Activated CD4-positive, alpha-beta T cell treated with anti-CD3 and anti-CD28 coated beads, Interleukin-2, amount 10 ng/mL, durations not matched to agents 7 days and 5 days (primary cell): ENCODE data around the gene RAD9B. TPM values are rescaled to one million over a fixed set of nuclear protein-coding genes. Genes with fewer than 3 reads are reported as not detected.
"Not testable (repeated sequence)": the region's sequence is repeated elsewhere in the genome, so short reads cannot be mapped to it uniquely, and the experiment has no call there.

Experiments
- CTCF ChIA-PET: fragments of 350-600 bp; sonication (Branson Sonifier 250); formaldehyde crosslinking; loops from one replicate; lab custom pipeline; 2021; ENCODE audit warnings: antibody characterized with exemption; lab: Charles Lee
- POLR2A ChIA-PET: fragments of 350-600 bp; sonication (Branson Sonifier 250); formaldehyde crosslinking; loops from one replicate; lab custom pipeline; 2021; ENCODE audit warnings: antibody characterized with exemption; lab: Charles Lee
- DNase-seq: peaks from one replicate; pipeline ENCODE4 v3.0.0-alpha.2; 2020
- H3K27ac Mint-ChIP-seq: one replicate; pipeline ENCODE4 v1.8.0; 2021; ENCODE audit warnings: mild to moderate bottlenecking, moderate library complexity, mixed read lengths
- H3K27me3 Mint-ChIP-seq: one replicate; pipeline ENCODE4 v1.8.0; 2021; ENCODE audit warnings: mixed read lengths
- H3K36me3 Mint-ChIP-seq: one replicate; pipeline ENCODE4 v1.8.0; 2021; ENCODE audit warnings: low read depth, mixed read lengths
- H3K4me1 Mint-ChIP-seq: one replicate; pipeline ENCODE4 v1.8.0; 2021; ENCODE audit warnings: mixed read lengths
- H3K4me3 Mint-ChIP-seq: one replicate; pipeline ENCODE4 v1.8.0; 2021; ENCODE audit warnings: mild to moderate bottlenecking, moderate library complexity, mixed read lengths
- H3K9me3 Mint-ChIP-seq: one replicate; pipeline ENCODE4 v1.8.0; 2021; ENCODE audit warnings: mixed read lengths
- total RNA-seq, 2 experiments: library from RNA; stranded (reverse); gene quantifications; one replicate each; pipeline ENCODE4 v1.2.3, GENCODE V29; 2021

The RAD9B gene
- total RNA-seq: under 1 TPM; 0.87 to 0.99 TPM

DNA sequence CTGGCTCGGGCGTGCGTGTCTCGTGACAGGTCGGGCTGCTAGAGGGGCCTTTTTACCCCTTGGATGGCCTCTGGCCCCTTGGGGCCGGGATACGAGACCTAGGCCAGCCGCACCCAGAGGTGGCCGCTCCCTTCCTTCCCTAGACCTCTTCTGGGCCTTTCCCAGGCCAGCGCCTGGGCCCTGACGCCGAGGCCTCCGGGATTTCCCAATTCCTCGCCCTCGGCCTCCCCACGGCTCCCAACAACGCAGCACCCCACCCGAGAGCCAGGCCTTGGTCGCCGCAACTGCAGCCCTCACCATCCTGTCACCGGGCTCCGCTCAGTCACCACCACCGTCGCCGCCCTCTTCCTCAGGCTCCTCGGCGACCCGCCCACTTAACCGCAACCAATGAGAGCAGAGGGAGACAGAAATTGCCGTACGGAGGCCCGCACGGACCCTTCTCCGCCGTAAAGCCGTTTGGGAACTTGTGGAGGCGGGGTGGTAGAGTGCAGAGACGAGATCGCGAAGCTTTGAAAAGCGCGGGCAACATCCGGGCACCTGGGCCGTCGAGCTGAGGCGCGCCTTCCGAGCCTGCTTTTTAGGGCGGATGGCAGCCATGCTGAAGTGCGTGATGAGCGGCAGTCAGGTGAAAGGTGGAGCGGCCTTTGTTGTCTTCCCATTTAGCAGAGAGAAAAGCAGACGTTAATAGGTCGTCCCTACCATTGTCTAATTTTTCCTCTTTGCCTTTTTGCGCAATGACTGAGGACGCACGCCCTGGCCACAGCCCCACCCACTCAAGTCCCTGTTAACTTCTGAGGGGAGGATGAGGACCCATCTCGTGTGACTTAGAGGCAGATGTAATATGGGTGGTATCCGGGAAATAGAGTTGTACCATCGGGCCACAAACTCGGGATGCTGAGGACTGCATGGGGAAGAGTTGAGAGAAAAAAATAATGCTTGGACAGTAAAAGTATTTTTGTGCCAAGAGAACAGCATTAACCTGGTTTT is at the start of gene RAD9B, which contains the start of gene VPS29:
TSS of gene RAD9B (plus strand) at position 580 of the 987 bp plus-strand sequence. CDS start at position 587, 7 bp downstream.
TSS of gene VPS29 (minus strand) at position 360 of the 987 bp plus-strand sequence. CDS start at position 300, 60 bp downstream.
- H3K9me3 Mint-ChIP-seq: peaks cover 4% of the 10 kb centered on the region
- H3K4me1 Mint-ChIP-seq: peaks cover 41% of the 10 kb centered on the region
- H3K27ac Mint-ChIP-seq: peak within 1 kb of the TSS; percentile 96
- peak within 1 kb of the TSS; percentile 94 for H3K4me3 Mint-ChIP-seq
- DNase-seq: peak; percentile 100
- H3K36me3 Mint-ChIP-seq: peaks cover 35% of the 10 kb centered on the region
- ChIA-PET POLR2A (interaction anchor here (0.6 to 1.7 kb wide), 2 partner anchors 52 to 112 kb away, joined by 3 to 7 read pairs; partner anchors contain the start of genes ARPC3 and TCTN1), CTCF (interaction anchor here (0.5 to 2.7 kb wide), 11 partner anchors 8 to 104 kb away, joined by 3 to 12 read pairs (median 4); partner anchors contain the start of genes ARPC3, FAM216A and GPN3)
- no peaks in the 10 kb centered on the region for H3K27me3 Mint-ChIP-seq

DNA sequence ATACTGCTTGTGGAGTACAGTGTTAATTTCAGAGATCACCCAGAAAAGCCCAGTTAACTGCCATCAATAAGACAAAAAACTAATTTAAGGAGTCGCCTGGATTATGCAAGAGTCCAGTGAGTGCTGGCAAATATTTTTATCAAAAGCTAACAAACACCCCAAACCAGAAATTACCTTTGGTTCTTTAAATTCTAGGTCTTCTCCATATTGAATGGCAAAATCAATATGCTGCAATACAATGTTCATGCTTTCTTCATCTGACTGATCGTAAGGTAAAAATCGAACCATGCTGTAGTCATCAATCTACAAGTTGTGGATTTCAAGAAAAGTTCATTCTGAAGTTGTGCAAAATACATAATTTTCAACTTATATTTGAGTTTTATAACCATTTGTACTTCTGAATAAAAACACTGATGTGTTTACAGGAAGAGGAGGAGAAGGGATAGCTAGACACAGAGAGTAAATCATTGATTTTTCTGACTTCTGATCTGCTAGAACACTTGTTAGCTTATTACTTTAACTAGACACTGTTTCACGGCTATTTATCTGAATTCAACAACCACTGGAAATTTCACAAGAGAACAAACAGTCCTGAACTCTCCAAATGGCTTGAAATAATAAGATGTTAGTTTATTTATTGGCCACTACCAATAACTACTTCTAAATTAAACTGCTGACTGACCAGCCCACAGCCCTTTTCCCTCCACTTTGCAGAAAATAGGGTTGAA is 48.4 kb upstream of the RAD9B start:
- H3K4me3 Mint-ChIP-seq: no peak overlapping the region
- ChIA-PET POLR2A (no interaction called here), CTCF (interaction anchor here (0.7 to 2.7 kb wide), 6 partner anchors 10 to 148 kb away, joined by 3 to 10 read pairs (median 5); partner anchors contain the start of genes FAM216A, GPN3 and RAD9B)
- no peak for DNase-seq
- no peaks in the 10 kb centered on the region for H3K9me3 Mint-ChIP-seq
- peaks cover 27% of the 10 kb centered on the region for H3K4me1 Mint-ChIP-seq
- H3K27ac Mint-ChIP-seq: no peak overlapping the region
- H3K27me3 Mint-ChIP-seq: no peaks in the 10 kb centered on the region
- H3K36me3 Mint-ChIP-seq: peaks cover 33% of the 10 kb centered on the region

DNA sequence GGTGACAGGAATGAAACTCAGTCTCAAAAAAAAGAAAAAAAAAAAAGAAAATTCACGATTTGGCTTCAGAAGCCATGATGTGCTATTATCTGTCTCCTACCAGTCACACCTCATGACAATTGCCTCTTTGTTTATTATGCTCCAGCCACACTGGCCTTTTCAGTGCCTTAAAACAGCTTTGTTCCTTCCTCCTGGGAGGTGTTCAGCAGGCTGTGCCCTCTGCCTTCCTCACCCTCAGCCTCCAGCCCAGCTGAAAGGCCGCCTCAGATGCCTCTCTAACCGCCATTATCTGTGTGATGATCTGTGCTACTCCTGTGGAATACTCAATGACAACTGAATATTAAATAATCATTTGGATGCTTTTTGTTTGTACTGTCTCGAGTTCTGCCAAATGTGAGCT is 43.4 kb upstream of the RAD9B start:
- H3K27me3 Mint-ChIP-seq: no peaks in the 10 kb centered on the region
- ChIA-PET CTCF (interaction anchor here (0.5 to 1.6 kb wide), 3 partner anchors 8 to 28 kb away, joined by 3 to 8 read pairs (median 7); partner anchors contain the start of genes ARPC3, FAM216A and GPN3), POLR2A (interaction anchor here (0.6 kb wide), 1 partner anchor 9 kb away, joined by 3 read pairs; the partner anchor contains the start of gene ARPC3)
- no peak overlapping the region for H3K4me3 Mint-ChIP-seq
- no peak for DNase-seq
- H3K36me3 Mint-ChIP-seq: peaks cover 29% of the 10 kb centered on the region
- H3K9me3 Mint-ChIP-seq: no peaks in the 10 kb centered on the region
- H3K27ac Mint-ChIP-seq: no peak overlapping the region
- H3K4me1 Mint-ChIP-seq: peaks cover 7% of the 10 kb centered on the region

DNA sequence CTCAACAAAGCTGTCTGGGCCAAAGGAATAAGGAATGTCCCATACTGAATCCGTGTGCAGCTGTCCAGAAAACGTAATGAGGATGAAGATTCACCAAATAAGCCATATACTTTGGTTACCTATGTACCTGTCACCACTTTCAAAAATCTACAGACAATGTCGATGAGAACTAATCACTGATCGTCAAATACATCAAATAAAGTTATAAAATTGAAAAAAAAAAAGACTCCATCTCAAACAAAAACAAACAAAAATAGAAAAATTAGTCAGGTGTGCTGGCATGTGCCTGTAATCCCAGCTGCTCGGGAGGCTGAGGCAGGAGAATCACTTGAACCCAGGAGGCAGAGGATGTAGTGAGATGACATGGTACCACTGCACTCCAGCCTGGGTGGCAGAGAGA is 40.9 kb upstream of the RAD9B start:
- Mint-ChIP-seq H3K4me1 (peaks cover 11% of the 10 kb centered on the region), H3K36me3 (peaks cover 23% of the 10 kb centered on the region)
- CTCF ChIA-PET: interaction anchor here (1.5 to 4.7 kb wide), 4 partner anchors 11 to 140 kb away, joined by 3 to 33 read pairs (median 4); partner anchors contain the start of gene ARPC3
- POLR2A ChIA-PET, H3K27ac Mint-ChIP-seq, DNase-seq, H3K9me3 Mint-ChIP-seq, H3K4me3 Mint-ChIP-seq, H3K27me3 Mint-ChIP-seq: not testable (repeated sequence)

DNA sequence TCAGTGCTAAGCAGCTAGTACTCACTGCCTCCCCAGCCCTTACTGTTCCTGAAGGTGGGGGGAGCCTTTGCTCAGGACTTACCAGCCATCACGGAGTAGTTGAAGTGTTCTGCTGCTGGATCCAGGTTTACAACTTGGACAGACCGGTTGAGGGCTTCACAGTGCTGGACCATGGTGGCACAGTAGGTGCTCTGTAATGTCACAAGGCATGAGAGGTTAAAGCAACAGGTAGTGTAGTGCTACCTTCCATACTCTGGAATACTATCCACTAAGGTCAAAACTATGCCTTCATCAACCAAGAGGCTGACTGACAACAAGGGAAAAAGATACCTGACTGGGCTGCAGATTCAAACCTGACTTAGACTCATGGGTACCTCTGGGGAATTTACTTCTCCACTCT is 37.1 kb upstream of the RAD9B start:
- ChIA-PET POLR2A (no interaction called here), CTCF (interaction anchor here (0.7 to 4.7 kb wide), 4 partner anchors 12 to 216 kb away, joined by 3 to 33 read pairs (median 6); partner anchors contain the start of gene ARPC3)
- no peak overlapping the region for H3K4me3 Mint-ChIP-seq
- H3K4me1 Mint-ChIP-seq: peaks cover 31% of the 10 kb centered on the region
- no peaks in the 10 kb centered on the region for H3K27me3 Mint-ChIP-seq
- H3K9me3 Mint-ChIP-seq: no peaks in the 10 kb centered on the region
- H3K27ac Mint-ChIP-seq: no peak overlapping the region
- no peak for DNase-seq
- H3K36me3 Mint-ChIP-seq: peaks cover 15% of the 10 kb centered on the region

DNA sequence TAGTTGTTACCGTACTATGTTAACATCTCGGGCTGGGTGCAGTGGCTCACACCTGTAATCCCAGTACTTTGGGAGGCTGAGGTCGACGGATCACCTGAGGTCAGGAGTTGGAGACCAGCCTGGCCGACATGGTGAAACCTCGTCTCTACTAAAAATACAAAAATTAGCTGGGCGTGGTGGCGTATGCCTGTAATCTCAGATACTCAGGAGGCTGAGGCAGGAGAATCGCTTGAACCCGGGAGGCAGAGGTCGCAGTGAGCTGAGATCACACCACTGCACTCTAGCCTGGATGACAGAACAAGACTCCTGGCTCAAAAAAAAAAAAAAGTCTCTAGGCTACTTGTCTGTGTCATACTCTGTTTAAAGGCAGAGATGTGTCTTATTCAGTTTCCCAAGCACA is 36.4 kb upstream of the RAD9B start:
- H3K4me3 Mint-ChIP-seq, H3K27ac Mint-ChIP-seq, DNase-seq, H3K27me3 Mint-ChIP-seq, H3K9me3 Mint-ChIP-seq: not testable (repeated sequence)
- ChIA-PET CTCF (interaction anchor here (1.3 to 7.4 kb wide), 5 partner anchors 13 to 149 kb away, joined by 3 to 69 read pairs (median 6); partner anchors contain the start of genes ARPC3 and TCTN1), POLR2A (interaction anchor here (0.6 kb wide), 1 partner anchor 1383 kb away, joined by 3 read pairs; no protein-coding TSS in a partner anchor)
- Mint-ChIP-seq H3K36me3 (peaks cover 13% of the 10 kb centered on the region), H3K4me1 (peaks cover 38% of the 10 kb centered on the region)

DNA sequence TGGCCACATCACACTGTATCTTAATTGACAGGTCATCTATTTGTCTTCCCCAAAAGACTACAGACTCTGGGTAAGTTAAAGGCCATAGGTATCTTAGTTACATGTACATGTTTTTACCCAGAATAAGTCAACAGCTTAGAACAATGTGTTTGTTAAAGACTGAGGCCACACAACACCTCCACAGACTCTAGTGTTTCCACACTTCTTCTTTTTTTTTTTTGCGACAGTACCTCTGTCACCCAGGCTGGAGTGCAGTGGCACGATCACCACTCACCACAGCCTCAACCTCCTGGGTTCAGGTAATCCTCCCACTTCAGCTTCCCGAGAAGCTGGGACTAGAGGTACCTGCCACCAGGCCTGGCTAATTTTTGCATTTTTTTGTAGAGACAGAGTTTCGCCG is 35.3 kb upstream of the RAD9B start:
- no peak for DNase-seq
- CTCF ChIA-PET: interaction anchor here (0.5 to 7.4 kb wide), 7 partner anchors 14 to 851 kb away, joined by 3 to 69 read pairs (median 4); partner anchors contain the start of genes ARPC3 and TCTN1
- H3K36me3 Mint-ChIP-seq: peaks cover 10% of the 10 kb centered on the region
- H3K27me3 Mint-ChIP-seq: no peaks in the 10 kb centered on the region
- POLR2A ChIA-PET: no interaction called here
- peak overlapping the region; percentile 25 for H3K4me3 Mint-ChIP-seq
- H3K4me1 Mint-ChIP-seq: peaks cover 44% of the 10 kb centered on the region
- H3K9me3 Mint-ChIP-seq: no peaks in the 10 kb centered on the region
- H3K27ac Mint-ChIP-seq: peak overlapping the region; percentile 21

DNA sequence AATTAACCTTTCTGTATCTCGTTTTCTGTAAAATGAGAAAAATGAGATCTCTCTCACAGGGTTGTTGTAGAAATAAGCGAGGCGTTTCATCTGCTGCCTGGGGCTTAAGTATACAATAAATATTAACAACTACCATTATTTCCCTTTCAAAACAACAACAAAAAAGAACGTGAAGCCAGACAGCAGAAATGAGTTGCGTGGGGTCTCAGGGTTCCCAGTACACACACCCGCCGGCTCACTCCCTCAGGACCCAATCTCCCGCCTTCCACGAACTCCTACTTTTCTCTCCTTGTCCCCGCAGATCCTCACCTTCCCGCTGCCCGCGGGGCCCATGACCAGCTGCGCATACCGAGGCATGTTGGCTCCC is 34.3 kb upstream of the RAD9B start:
- Mint-ChIP-seq H3K9me3 (no peaks in the 10 kb centered on the region), H3K4me1 (peaks cover 43% of the 10 kb centered on the region), H3K4me3 (peak overlapping the region; percentile 98), H3K27me3 (no peaks in the 10 kb centered on the region), H3K27ac (peak overlapping the region; percentile 97), H3K36me3 (peaks cover 10% of the 10 kb centered on the region)
- ChIA-PET CTCF (interaction anchor here (0.9 to 7.4 kb wide), 16 partner anchors 9 to 218 kb away, joined by 3 to 69 read pairs (median 6); partner anchors contain the start of genes ARPC3, RAD9B, TCTN1 and VPS29), POLR2A (interaction anchor here (1.5 kb wide), 1 partner anchor 18 kb away, joined by 7 read pairs; the partner anchor contains the start of gene ARPC3)
- DNase-seq: no peak

DNA sequence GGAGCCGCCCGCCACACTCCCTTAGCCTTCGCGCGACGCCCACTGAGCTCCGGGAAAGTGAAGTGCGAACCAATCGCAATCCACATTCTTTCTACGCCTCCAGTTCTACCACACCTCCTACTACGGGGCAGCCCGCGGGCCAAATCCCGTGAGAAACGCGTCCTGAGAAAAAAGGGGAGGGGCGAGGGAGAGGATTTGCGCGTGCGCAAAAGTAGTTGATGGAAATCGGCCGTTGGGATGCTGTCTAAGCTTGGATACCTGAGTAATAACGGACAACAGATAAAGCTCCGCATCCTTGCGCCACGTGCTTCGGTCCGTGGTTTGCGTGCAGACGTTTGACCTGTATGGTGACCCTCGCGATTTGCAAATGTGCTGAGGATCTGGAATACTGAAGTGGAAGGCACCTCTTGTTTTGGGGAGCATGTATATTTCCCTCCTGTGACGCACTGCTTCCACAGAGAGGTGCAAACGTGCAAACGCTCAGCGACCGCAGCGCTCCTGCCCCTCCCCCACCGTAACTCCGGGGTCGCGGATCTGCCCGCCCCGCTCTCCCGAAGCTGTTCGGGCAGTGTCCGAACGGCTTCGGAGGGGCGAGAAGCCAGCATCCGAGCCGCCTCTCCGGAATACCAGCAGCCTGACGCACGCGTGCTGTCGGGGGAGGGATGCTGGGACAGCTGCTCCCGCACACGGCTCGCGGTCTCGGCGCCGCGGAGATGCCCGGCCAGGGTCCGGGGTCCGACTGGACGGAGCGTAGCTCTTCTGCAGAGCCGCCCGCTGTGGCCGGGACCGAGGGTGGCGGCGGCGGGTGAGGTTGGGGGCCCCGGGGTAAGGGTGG is 33.7 kb upstream of the RAD9B start, which contains the start of the genes FAM216A and GPN3:
TSS of gene FAM216A (plus strand) at position 632 of the 835 bp plus-strand sequence. CDS start at position 663, 31 bp downstream.
TSS of gene GPN3 (minus strand) at position 44 of the 835 bp plus-strand sequence. CDS start 54 bp downstream, outside the sequence.
- H3K36me3 Mint-ChIP-seq: peaks cover 10% of the 10 kb centered on the region
- ChIA-PET CTCF (interaction anchor here (0.5 to 7.4 kb wide), 31 partner anchors 8 to 416 kb away, joined by 3 to 69 read pairs (median 4); partner anchors contain the start of genes ARPC3, RAD9B, TCTN1 and VPS29), POLR2A (interaction anchor here (0.6 to 1.5 kb wide), 3 partner anchors 18 to 308 kb away, joined by 3 to 11 read pairs (median 7); partner anchors contain the start of gene ARPC3)
- H3K27ac Mint-ChIP-seq: peak within 1 kb of the TSS; percentile 97
- peak within 1 kb of the TSS; percentile 98 for H3K4me3 Mint-ChIP-seq
- H3K27me3 Mint-ChIP-seq: no peaks in the 10 kb centered on the region
- peak; percentile 98 for DNase-seq
- peaks cover 43% of the 10 kb centered on the region for H3K4me1 Mint-ChIP-seq
- H3K9me3 Mint-ChIP-seq: no peaks in the 10 kb centered on the region

DNA sequence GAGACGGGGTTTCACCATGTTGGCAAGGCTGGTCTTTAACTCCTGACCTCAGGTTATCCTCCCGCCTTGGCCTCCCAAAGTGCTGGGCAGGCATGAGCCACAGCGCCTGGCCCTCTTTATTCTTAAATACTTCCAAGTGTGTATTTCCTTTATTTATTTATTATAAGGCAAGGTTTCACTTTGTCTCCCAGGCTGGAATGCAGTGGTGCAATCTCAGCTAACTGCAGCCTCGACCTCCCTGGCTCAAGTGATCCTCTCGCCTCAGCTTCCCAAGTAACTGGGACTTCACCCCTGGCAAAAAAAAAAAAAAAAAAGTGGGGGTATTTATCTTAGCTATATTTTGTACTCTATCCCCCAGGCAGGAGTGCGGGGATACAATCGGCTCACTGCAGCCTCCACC is 26.7 kb upstream of the RAD9B start:
- no peak overlapping the region for H3K4me3 Mint-ChIP-seq
- ChIA-PET POLR2A (interaction anchor here (0.6 kb wide), 1 partner anchor 34 kb away, joined by 3 read pairs; no protein-coding TSS in a partner anchor), CTCF (interaction anchor here (0.7 to 1.2 kb wide), 2 partner anchors 23 to 25 kb away, joined by 3 read pairs; partner anchors contain the start of gene ARPC3)
- peaks cover 15% of the 10 kb centered on the region for H3K4me1 Mint-ChIP-seq
- H3K9me3 Mint-ChIP-seq: no peaks in the 10 kb centered on the region
- H3K36me3 Mint-ChIP-seq: peaks cover 5% of the 10 kb centered on the region
- DNase-seq: no peak
- no peaks in the 10 kb centered on the region for H3K27me3 Mint-ChIP-seq
- no peak overlapping the region for H3K27ac Mint-ChIP-seq
